Right lobe of liver (tissue), 4 donors: ENCODE results near the gene ELK3.

Experiments used
- POLR2A ChIP-seq: fragments of 450-650 bp; IDR thresholded peaks from one replicate; pipeline ENCODE4 v1.6.1; 2017; ENCODE audit warnings: antibody characterized with exemption, mild to moderate bottlenecking
- TF ChIP-seq, protein P1 (sequence below), 4 donors: fragments of 200-600 bp in 3 of 4; fragments of 450-650 bp in 1 of 4; IDR thresholded peaks; one replicate each; pipeline versions ENCODE4 v1.5.1 to v1.8.0; 2016 to 2022; ENCODE audit warnings: antibody characterized with exemption in 4 of 4, mild to moderate bottlenecking in 2 of 4
- donor health status: DM: no; HTN: no; CAD: no.
- donor health status: DM: no; HTN: no; CAD: no.
- donor health status: DM: no; HTN: yes; CAD: no.

DNA sequence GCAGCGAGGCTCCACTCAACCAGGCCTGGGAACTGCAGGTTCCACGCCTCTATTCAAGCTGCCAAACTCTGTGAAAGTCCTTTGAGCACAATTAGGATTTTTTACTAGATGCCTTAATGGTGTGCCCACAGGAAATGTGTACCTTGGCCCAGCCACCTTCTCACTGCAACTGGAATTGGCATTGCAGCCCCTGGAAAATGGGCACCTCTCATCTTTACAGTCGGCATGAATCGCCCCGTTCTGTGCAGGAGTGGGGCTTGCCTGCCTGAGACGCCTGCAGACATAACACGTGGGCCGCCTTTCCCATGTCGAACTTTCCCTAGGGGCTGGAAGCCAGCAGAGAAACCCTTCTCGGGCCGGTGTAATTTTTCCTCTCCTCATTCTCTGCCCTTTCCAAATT lies 42.0 kb upstream of the ELK3 start:
- TF ChIP-seq, protein P1, sequence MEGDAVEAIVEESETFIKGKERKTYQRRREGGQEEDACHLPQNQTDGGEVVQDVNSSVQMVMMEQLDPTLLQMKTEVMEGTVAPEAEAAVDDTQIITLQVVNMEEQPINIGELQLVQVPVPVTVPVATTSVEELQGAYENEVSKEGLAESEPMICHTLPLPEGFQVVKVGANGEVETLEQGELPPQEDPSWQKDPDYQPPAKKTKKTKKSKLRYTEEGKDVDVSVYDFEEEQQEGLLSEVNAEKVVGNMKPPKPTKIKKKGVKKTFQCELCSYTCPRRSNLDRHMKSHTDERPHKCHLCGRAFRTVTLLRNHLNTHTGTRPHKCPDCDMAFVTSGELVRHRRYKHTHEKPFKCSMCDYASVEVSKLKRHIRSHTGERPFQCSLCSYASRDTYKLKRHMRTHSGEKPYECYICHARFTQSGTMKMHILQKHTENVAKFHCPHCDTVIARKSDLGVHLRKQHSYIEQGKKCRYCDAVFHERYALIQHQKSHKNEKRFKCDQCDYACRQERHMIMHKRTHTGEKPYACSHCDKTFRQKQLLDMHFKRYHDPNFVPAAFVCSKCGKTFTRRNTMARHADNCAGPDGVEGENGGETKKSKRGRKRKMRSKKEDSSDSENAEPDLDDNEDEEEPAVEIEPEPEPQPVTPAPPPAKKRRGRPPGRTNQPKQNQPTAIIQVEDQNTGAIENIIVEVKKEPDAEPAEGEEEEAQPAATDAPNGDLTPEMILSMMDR (IDR thresholded peaks at IDR 0.05), result no peak
- no peak for TF ChIP-seq POLR2A
